Stimulated activated CD8-positive, alpha-beta memory T cell treated with anti-CD3 and anti-CD28 coated beads, Interleukin-12 subunit alpha, Interleukin-12 subunit beta, amount 100 ng/mL, for 24 hours (primary cell): ENCODE results near the gene AMFR.

Source experiments
- DNase-seq: peaks from one replicate; pipeline ENCODE4 v3.0.0-alpha.2; 2020; ENCODE audit errors: extremely low read depth

AMFR gene

DNA sequence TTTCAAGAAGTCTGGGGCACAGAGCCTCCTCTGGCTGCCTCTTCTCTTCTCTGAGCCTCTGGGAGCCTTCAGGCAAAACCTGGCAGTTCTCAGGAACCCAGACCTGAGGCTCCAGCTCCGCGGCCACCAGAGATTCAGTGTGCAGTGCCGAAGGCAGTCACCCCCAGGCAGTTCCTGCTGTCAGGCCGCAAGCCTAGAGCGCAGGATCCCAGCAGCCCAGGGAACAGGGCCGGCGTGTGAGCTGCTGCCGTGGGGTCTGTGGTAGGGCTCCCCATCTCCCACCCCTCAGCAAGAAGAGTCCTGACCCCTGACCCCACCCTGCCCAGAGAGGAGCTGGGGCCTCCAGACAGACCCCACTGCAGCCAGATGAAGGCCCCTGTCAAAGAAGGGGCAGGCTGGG lies 78.2 kb downstream of the AMFR start:
- no peak for DNase-seq

DNA sequence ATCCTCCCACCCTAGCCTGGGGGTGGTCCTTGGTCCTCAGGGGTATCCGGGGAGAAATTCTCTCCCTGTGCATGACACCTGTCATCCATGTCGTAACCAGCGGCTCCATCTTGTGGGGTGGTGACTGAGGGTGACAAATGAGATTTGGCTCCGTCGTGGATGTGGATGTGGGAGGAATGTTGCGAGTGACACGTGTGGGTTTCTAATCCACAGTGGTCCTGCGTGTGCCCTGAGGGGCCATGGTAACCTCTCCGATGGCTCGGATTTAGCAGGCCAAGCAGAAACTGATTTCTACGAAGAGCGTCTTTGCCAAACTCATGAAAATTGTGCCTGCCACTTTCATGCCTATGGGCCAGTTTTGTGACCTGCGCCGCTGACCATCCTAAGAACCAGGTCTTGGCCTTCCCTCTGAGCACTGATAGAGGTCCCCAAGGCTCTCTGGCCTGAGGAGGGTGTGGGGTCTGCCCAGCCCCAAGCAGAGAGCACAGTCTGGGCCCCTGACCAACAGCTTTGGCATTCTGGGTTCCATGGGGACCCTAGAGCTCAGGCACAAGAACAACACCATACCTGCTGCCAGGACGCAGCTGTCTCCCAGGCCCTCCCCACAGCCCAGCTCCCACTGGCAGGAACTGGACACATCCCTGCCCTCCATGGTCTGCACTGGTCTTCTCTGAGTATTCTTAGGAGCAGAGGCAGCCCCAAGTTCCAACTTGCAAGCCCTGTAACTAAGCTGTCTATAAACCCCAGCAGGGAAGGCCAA lies 79.0 kb downstream of the AMFR start:
- DNase-seq: no peak

DNA sequence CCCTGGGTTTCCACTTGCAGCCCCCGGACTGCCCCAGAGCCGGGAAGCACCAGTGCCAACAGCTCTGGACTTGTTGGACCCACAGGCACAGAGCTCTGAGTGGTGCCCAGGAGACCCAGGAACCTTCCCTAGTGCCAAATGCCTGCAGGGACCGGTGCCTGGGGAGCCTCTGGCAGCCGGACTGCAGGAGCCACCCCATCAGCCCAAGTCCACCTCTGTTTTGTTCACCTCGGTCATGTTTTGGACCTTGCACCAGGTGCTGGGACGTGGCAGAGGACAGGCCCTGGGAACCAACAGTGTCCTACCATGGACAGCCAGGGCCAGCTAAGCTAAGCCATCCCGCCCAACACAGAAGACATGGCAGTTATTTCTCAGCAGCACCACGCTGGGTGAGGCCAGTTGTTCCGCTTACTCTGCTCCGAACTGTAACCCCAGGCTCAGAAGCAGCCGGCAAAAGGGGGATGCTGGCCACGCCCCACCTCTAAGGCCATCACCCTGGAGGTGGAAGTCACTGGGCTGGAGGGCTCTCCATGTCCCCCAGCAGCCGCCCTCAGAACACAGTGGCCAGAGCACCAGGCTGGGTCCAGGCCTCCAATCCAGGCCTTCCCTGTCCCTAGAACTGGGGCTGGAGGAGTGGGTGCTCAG lies 79.8 kb downstream of the AMFR start:
- no peak for DNase-seq

DNA sequence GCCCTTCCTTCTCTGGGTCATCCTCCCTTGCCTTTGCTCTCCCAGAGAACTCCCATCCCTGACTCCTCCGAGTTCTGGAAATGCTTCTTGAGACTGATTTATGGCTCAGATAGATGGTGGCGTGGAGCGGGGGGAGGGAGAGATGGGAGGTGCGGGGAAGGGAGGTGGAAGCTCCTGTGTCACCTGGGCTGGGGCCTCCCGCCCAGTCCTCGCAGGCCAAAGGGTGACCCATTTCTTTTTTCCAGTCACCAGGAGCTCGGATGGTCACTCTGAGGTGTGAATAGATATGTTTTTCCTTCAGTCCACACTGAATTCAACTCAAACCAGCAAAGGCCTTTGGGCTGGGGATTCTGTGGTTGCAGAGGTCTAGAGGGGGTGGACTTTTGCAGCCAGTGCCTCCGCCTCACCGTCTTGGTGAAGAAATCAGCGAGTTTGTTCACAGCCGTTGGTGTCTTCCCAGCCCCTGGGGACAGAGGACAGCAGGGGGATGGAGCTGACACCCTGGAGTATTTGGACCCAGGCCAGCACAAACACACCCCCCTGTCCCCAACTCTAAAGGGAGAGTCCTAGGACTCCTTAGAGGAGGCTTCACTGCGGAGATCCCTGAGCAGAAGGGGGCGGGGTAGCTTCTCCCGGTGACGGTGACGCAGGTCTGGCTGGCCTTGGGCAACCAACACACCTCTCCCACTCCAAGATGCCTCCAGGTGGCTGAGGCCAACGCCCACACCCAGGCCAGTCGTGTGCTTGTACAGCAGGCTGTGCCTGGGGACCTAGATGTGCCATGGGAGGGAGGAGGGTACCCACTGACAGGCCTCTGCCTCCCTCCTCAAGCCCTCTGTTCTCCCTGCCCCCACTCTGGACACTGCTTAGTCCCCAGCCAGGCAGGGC lies 80.6 kb downstream of the AMFR start:
- DNase-seq: no peak

DNA sequence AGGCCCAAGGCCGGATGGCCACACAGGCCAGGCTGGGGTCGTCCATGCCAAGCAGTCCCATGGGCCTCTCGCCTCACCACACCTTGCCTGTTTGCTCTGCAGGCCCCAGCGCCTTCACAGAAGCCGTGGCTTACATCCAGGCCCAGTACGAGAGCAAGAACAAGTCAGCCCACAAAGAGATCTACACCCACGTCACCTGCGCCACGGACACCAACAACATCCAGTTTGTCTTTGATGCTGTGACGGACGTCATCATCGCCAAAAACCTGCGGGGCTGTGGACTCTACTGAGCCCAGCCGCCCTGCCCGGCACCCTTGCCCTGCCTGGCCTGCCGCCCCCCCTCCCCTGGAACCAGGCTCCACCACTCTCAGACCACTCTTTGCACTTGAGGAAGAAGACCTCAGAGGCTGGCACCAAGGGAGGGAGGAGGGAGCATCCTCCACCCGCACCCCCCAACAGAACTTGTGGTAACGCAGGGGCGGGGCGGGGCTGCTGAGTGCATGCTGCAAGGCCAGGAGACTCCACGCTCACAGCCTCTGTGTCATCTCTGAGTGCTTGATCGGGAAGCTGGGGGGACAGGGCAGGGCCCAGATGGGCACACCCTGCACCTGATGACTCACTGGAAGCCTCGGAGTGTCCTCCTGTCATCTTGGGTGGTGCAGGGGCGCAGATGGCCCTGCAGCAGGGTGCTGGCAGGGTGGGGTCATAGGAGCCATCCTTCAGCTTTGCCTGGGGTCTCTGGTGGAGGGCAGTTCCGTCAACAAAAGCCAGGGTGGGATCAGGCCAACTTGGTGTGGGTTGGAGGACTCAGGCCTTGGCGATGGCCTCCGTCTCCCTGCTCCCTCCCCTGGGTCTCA lies 81.5 kb downstream of the AMFR start:
- DNase-seq: no peak

DNA sequence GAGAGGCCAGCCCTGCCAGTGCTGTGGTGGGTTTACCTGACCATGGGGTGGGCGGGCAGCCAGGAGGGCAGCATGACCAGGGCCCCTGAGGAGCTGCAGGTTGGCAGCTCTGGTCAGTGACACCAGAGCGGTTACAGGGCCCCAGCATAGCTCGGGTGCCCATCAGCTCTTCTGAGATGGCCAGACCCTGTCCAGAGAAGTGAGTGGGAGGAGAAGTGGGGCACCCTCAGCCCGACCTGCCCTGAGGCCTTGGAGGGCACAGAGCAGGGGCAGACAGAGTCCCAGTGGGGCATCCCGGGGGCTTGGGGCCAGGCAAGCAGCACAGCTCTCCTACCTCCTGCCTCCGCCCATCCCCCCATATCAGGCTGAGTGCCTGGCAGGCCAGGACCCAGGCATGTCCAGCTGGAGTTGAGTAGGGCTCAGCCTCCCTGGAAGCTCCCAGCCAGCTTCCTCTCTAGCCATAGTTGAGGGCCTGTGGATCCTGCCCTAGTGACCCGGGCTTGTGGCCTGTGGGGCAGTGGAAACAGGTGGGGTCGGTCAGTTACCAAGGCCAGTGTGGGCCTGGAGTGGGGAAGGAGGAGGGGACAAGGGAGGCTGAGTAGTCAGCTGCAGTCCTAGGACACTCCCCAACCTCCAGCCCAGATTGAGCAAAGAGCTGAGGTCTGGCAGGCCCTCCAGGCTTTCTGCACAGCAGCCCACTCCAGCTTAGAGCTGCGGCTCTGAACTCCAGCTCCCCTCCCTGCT lies 83.5 kb downstream of the AMFR start:
- no peak for DNase-seq

DNA sequence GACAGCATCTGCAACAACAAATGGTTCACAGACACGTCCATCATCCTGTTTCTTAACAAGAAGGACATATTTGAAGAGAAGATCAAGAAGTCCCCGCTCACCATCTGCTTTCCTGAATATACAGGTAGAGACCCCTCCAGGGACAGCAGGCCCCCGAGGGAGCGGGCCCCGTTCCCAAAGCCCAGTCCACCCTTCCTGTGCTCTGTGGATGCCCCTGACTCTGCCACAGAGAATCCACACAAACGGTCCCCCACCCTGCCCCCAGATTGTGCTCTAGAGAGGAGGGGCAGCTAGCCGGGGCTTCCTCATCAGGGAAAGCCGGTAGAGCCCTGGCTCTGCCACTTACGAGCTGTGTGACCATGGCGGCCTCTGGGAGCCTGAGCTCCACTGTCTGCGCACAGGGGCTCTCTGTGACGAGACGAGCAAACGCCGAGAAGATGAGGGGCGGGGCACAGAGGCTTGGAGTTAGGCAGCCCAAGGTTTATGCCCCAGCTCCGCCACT lies 84.4 kb downstream of the AMFR start:
- DNase-seq: no peak

DNA sequence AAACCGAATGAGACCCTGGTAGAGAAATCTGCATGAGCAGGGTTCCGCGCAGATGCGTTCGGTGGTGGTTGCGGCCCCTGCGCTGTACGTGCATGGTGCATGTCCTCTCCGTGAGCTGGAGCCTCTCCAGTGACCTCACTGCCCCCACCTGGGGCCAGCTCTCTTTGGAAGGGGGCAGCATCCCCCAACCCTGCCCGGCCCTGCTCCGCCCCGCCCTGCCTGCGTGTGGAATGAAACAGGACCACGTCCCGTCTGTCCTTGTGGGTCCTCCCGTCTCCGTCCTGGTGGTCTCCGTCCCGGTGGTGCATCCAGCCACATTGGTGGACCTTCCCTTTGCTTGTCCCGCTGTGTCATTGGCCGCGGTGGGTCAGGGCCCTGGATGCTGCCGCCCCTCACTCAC lies 84.9 kb downstream of the AMFR start:
- DNase-seq: no peak

DNA sequence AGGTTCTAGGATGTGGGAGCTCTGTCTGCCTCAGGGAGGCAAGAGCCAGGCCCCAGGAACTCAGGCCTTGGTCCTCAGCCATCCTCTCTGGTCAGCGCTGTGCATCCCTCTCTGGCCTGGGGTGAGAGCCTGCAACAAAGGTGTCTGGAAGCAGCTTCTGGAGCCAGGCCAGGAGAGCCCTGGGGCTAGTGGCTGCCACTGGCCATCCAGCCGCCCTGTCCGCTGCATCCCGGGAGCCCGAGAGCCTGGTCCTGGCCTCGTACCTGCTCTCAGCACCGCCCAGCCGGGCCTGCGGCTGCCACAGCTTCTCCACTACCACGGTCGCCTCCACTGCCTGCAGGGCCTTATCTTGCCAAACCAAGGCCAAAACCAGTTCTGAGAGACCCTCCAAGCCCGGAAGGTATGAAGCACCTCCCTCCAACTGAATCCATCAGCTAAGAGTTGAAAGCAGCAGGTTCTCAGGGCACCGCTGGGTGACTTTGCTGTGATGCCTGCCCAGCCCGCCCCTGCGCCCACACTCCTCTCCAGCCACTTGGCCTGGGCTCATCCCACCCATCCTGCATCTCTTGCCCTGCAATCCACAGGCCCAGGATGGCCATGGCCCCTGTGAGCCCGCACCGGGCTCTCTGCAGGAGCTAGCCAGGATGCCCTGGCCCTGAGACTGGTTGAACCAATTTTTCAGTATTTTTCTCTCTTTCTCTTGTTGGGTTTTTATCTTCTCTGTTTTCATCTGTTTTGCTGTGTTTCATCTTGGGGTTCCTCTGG lies 85.7 kb downstream of the AMFR start:
- DNase-seq: no peak

DNA sequence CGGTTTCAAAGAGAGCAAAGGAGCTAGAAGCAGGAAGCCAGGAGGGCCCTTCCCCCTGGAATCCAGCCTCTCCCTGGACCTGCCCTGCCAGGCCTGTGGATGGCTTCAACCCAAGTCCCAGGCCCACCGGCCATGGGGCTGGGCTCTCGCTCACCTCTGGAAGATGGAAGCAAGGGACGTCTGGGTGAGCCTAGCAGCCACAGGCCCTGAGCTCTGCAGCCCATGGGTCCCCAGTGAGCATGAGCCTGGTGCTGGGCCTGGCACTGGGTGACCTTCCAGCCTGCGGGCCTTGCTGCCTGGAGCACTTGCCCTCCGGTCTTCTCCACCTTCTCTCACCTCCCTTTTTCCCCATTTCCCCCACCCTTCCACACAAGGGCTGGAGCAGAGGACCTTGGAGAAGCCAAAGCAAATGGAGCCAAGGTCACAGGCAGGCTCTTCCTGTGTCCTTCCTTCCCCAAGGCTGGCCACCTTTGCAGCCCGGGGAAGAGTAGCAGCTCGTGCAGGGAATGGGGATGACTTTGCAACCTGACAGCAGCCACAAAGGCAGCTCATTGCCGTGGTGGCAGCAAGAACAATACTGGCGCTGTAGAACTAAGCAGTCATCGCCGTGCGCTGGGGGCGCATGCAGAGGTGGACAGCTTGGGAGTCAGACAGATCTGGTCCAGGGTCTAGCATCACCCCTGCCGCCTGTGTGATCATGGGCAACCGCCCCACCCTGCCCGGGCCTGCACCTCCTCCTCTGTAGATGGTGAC lies 86.6 kb downstream of the AMFR start:
- DNase-seq: no peak

DNA sequence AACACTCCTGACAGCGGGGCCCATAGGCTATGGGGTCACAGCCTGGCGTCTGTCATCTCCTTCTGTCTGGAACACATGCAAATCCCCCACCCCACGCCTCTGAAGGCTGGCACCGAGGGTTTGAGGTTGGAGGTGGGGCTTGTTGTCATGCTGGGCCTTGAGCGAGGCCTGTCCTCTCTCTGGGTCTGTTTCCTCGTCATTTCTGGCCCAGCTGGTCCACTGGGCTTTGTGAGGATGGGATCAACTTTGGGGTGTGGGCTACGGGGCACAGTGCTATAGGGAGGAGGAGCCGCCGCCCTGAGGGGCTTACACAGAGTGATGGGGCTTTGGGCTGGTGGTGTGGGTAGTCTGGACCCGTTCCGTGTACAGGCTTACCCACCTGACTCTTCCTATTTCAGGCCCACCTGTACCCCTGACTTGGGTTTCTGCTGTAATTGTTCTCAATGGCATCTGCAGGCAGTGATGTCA lies 87.5 kb downstream of the AMFR start:
- DNase-seq: no peak

DNA sequence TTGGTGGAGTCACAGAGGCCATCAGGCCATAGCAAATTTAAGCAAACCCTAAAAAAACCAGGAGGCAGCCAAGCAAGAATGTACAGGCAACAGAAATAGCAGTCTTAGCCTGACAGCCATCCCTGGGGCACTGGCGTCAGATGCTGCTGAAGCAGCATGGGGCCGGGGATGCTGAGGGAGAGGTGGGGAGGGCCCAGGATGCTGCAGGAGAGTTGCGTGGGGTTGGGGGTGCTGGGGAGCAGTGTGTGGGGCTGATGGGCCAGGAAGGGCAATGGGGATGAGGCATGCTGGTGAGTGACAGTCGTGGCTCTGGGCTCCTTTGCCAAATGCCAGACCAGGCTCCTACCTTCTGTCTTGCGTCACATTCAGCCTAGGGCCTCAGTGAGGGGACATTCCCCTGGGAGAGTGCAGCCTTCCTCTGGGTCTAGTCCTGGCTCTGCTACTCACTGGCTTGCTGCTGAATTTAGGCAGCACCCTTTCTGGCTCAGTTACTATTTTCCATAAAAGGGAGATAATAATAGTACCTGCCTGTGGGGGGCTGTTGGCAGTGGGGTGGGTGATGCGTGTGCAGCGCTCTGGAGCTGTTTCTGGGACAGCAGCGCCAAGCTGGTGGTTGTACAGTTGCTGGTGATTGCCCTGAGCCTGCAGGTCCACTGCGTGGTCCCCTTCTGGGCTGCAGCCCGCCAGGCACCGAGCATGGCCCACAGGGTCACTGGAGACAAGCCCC lies 88.1 kb downstream of the AMFR start:
- no peak for DNase-seq

DNA sequence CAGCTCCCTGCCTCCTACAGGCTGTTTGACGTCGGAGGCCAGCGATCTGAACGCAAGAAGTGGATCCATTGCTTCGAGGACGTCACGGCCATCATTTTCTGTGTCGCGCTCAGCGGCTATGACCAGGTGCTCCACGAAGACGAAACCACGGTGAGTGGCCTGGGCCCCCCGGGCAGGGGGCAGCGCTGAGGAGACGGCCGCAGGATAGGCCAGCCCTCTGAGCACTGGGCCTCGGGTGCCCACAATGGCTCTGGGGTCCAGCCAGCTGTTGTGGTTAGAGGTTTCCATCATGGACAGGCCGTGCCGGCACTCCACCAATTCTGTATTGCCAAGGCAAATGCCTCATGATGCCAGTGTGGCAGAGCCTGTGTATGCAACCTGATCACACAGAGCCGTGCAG lies 88.6 kb downstream of the AMFR start:
- DNase-seq: no peak

DNA sequence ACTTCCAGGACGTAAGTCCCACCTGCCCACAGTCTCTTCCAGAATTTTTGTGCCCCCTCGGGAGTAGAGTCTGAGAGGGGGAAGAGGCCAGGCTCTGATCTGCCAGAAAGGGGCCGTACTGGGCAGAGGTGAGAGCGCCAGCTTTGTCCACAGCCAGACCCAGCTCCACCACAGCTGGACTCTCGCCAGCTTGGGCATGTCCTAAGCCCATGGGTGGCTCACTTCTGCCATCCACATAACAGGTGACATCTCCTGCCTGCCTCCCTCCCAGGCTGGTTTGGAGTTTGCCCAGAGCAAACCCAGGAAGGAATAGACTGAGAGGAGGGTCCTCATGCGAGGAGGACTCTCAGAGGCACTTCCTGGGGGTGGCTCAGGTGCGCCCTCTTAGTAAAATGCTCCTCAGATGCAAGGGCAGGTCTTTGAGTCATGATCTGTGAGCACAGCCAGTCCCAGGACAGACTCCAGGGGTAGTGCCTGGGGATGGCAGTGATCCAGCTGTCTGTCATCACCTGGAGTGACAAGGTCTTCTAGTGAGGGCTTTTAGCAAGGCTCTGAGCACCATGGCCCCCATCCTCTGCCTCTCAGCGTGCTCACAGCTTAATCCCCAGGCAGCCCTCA lies 89.2 kb downstream of the AMFR start:
- no peak for DNase-seq

DNA sequence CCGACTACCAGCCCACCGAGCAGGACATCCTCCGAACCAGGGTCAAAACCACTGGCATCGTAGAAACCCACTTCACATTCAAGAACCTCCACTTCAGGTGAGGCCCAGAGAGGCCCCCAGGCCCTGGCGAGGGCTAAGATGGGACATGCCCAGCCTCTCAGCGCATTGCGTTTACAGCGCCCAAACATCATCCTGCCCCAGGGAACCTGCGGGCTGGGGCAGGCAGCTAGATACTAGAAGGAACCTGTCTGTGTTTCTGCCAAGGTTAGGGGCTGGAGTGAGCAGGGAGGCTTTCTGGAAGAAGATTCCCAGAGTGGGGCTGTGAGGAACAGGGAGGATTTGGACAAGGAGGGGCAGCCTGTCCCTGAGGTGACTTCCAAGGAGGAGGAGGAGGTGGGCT lies 90.6 kb downstream of the AMFR start:
- DNase-seq: no peak

DNA sequence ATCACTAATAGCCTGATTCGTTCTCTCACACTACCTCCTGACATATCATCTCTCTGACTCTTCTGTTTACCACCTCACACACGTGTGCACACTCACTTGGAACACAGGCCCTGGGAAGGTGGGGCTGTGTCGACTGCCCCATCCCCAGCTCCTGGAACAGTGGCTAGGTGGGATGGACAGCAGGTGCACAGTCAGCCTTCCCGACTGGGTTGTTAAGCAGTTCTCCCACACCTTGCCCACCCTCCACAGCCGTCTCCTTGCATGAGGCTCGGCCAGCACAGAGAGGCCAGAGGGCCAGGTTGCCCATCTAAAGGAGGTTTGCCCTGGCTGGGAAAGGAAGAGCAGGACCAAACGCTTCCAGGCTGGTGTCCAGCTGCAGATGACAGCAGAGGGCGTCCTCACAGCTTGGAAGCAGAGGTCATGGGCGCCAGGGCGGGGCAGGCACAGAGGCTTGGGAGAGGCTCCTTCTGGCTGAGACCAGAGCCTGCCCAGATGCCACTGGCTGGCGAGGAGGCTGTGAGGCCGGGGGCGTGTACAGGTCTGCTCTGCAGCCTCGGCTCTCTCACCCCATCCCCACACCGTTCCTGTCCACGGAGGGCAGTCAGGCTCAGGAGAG lies 92.8 kb downstream of the AMFR start:
- DNase-seq: no peak

DNA sequence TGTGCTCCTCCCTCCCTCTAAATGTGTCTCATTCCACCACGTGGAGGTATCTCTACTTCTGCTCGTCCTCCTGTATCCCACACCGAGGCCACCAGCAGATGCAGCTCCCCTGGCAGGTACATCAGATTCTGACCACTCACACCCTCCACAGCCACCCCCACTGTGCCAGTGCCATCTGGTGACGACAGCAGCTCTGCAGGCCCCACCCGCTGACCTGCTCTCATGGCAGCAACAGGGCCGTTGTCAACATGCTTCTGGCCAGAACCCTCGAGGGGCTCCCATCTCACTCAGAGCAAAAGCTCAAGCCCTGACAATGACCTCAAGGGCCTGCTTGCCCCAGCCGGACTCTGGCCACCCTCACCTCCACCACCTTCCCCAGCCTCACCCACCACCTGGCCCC lies 93.4 kb downstream of the AMFR start:
- DNase-seq: no peak

DNA sequence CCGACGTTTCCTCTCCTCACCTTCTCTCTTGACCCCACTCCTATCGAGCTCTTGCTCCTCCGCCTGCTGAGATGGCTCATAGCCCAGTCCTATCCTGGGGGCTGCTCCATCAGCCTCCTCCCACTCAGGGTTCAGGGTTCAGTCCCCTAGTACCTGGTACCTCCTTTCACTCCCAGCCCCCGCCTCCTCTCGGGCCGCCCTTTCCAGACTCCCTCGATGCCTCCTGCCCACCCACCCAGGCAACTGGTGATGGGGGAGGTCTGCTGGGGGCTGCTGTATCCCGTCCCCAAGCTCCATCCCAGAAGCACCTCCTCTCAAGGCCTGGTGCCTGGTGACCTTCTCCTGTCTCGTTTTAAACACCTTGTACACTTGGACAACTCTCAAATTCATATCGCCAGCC lies 93.9 kb downstream of the AMFR start:
- DNase-seq: no peak
